ENCODE results near the gene DPP6.
"Not testable (repeated sequence)": the region's sequence is repeated elsewhere in the genome, so short reads cannot be mapped to it uniquely, and the experiment has no call there.

GRCh38 chr7:154123397-154123796 is 71.2 kb downstream of the DPP6 start:
- not testable (repeated sequence) for TF ChIP-seq POLR2A (IDR thresholded peaks at IDR 0.05; ENCODE audit: low read length); GATA1 (IDR thresholded peaks at IDR 0.05; ENCODE audit: low read depth, low read length)
